Memory B cell (primary cell): ENCODE data around the gene TMPRSS13.
"Not testable (repeated sequence)": the region's sequence is repeated elsewhere in the genome, so short reads cannot be mapped to it uniquely, and the experiment has no call there.

Source experiments
- ATAC-seq: fragments of 150-1000 bp; cut with Tn5 transposase; 2 replicates; pipeline ENCODE4 v1.10.0; 2021; ENCODE audit warnings: low read depth, mild to moderate bottlenecking, moderate library complexity
- DNase-seq, 2 donors: peaks; one replicate each; pipeline ENCODE4 v3.0.0; 2022; ENCODE audit warnings: low spot score in 2 of 2
- H3K27ac Mint-ChIP-seq: one replicate; pipeline ENCODE4 v1.8.0; 2022; ENCODE audit warnings: mild to moderate bottlenecking, moderate library complexity, mixed read lengths
- H3K27me3 Mint-ChIP-seq: one replicate; pipeline ENCODE4 v1.8.0; 2022; ENCODE audit warnings: mixed read lengths
- H3K36me3 Mint-ChIP-seq: one replicate; pipeline ENCODE4 v1.8.0; 2022; ENCODE audit warnings: mild to moderate bottlenecking, mixed read lengths
- H3K4me1 Mint-ChIP-seq: one replicate; pipeline ENCODE4 v1.8.0; 2022; ENCODE audit warnings: mixed read lengths
- H3K4me3 Mint-ChIP-seq: one replicate; pipeline ENCODE4 v1.8.0; 2022; ENCODE audit warnings: mild to moderate bottlenecking, moderate library complexity, mixed read lengths
- H3K9me3 Mint-ChIP-seq: one replicate; pipeline ENCODE4 v1.8.0; 2022; ENCODE audit warnings: mixed read lengths

Gene TMPRSS13

GRCh38 chr11:117929142-117929915 is at the start of gene TMPRSS13:
Gene TMPRSS13, minus strand, starts transcription at chr11:117929402. Its CDS starts 95 bp downstream, at chr11:117929307.
- Mint-ChIP-seq H3K36me3 (no peaks in the 10 kb centered on the region), H3K27ac (no peak within 1 kb of the TSS), H3K4me1 (peaks cover 13% of the 10 kb centered on the region), H3K27me3 (no peaks in the 10 kb centered on the region), H3K4me3 (no peak within 1 kb of the TSS), H3K9me3 (no peaks in the 10 kb centered on the region)
- ATAC-seq, result no peak
- DNase-seq, result no peak

- peaks cover 1% of the 10 kb centered on the region for H3K9me3 Mint-ChIP-seq
- H3K27ac Mint-ChIP-seq, result peak overlapping the region; percentile 97
- ATAC-seq, result no peak
- H3K4me3 Mint-ChIP-seq, result no peak overlapping the region
- H3K4me1 Mint-ChIP-seq, result peaks cover 22% of the 10 kb centered on the region
- no peak for DNase-seq
- H3K36me3 Mint-ChIP-seq, result peaks cover 7% of the 10 kb centered on the region
- H3K27me3 Mint-ChIP-seq, result no peaks in the 10 kb centered on the region
Observed at GRCh38 chr11:117978991-117979390, 49.8 kb upstream of the TMPRSS13 start.

GRCh38 chr11:117978291-117978910 is 49.2 kb upstream of the TMPRSS13 start:
- DNase-seq, H3K27ac Mint-ChIP-seq, H3K36me3 Mint-ChIP-seq, H3K4me3 Mint-ChIP-seq, ATAC-seq, H3K27me3 Mint-ChIP-seq, H3K9me3 Mint-ChIP-seq: not testable (repeated sequence)
- H3K4me1 Mint-ChIP-seq, result peaks cover 20% of the 10 kb centered on the region

- not testable (repeated sequence) for H3K9me3 Mint-ChIP-seq, H3K36me3 Mint-ChIP-seq, ATAC-seq, H3K4me3 Mint-ChIP-seq, H3K27me3 Mint-ChIP-seq, H3K27ac Mint-ChIP-seq, DNase-seq
- H3K4me1 Mint-ChIP-seq, result peaks cover 21% of the 10 kb centered on the region
Observed at GRCh38 chr11:117977612-117978264, 48.5 kb upstream of the TMPRSS13 start.

GRCh38 chr11:117977029-117977428 is 47.8 kb upstream of the TMPRSS13 start:
- H3K4me1 Mint-ChIP-seq, result peaks cover 23% of the 10 kb centered on the region
- H3K27me3 Mint-ChIP-seq, result no peaks in the 10 kb centered on the region
- ATAC-seq, result no peak
- DNase-seq, result no peak
- peaks cover 7% of the 10 kb centered on the region for H3K36me3 Mint-ChIP-seq
- H3K9me3 Mint-ChIP-seq, result no peaks in the 10 kb centered on the region
- H3K4me3 Mint-ChIP-seq, result no peak overlapping the region
- H3K27ac Mint-ChIP-seq, result no peak overlapping the region

GRCh38 chr11:117976445-117976844 is 47.2 kb upstream of the TMPRSS13 start:
- no peaks in the 10 kb centered on the region for H3K27me3 Mint-ChIP-seq
- DNase-seq (no peak), ATAC-seq (no peak)
- peaks cover 20% of the 10 kb centered on the region for H3K4me1 Mint-ChIP-seq
- H3K36me3 Mint-ChIP-seq, result peaks cover 7% of the 10 kb centered on the region
- no peaks in the 10 kb centered on the region for H3K9me3 Mint-ChIP-seq
- no peak overlapping the region for H3K27ac Mint-ChIP-seq
- no peak overlapping the region for H3K4me3 Mint-ChIP-seq

- ATAC-seq, result no peak
- Mint-ChIP-seq H3K4me3 (peak overlapping the region; percentile 28), H3K4me1 (peaks cover 23% of the 10 kb centered on the region)
Observed at GRCh38 chr11:117973503-117973860, 44.3 kb upstream of the TMPRSS13 start.

GRCh38 chr11:117972629-117973502 is 43.7 kb upstream of the TMPRSS13 start:
- no peaks in the 10 kb centered on the region for H3K9me3 Mint-ChIP-seq
- H3K27ac Mint-ChIP-seq, result peak overlapping the region; percentile 29
- H3K36me3 Mint-ChIP-seq, result peaks cover 7% of the 10 kb centered on the region
- peaks cover 23% of the 10 kb centered on the region for H3K4me1 Mint-ChIP-seq
- no peaks in the 10 kb centered on the region for H3K27me3 Mint-ChIP-seq
- no peak for DNase-seq
- no peak for ATAC-seq
- peak overlapping the region; percentile 28 for H3K4me3 Mint-ChIP-seq

More at GRCh38 chr11:117973503-117973860, 44.3 kb upstream of the TMPRSS13 start:
- Mint-ChIP-seq H3K27me3 (no peaks in the 10 kb centered on the region), H3K36me3 (peaks cover 7% of the 10 kb centered on the region), H3K9me3 (no peaks in the 10 kb centered on the region), H3K27ac (peak overlapping the region; percentile 29)
- DNase-seq, result no peak

- Mint-ChIP-seq H3K36me3 (peaks cover 1% of the 10 kb centered on the region), H3K27me3 (no peaks in the 10 kb centered on the region), H3K4me1 (peaks cover 23% of the 10 kb centered on the region), H3K27ac (no peak overlapping the region), H3K9me3 (no peaks in the 10 kb centered on the region), H3K4me3 (no peak overlapping the region)
- ATAC-seq (no peak), DNase-seq (no peak)
Observed at GRCh38 chr11:117972044-117972443, 42.8 kb upstream of the TMPRSS13 start.

GRCh38 chr11:117970400-117971024 is 41.3 kb upstream of the TMPRSS13 start:
- no peaks in the 10 kb centered on the region for H3K9me3 Mint-ChIP-seq
- no peak for DNase-seq
- ATAC-seq, result peak; percentile 64

GRCh38 chr11:117969160-117969991 is 40.2 kb upstream of the TMPRSS13 start:
- Mint-ChIP-seq H3K4me1 (peaks cover 23% of the 10 kb centered on the region), H3K27ac (no peak overlapping the region)

More at GRCh38 chr11:117970400-117971024, 41.3 kb upstream of the TMPRSS13 start:
- Mint-ChIP-seq H3K27me3 (no peaks in the 10 kb centered on the region), H3K27ac (peak overlapping the region; percentile 78), H3K4me1 (peaks cover 23% of the 10 kb centered on the region), H3K36me3 (no peaks in the 10 kb centered on the region), H3K4me3 (no peak overlapping the region)

GRCh38 chr11:117966908-117967307 is 37.7 kb upstream of the TMPRSS13 start:
- ATAC-seq (no peak), DNase-seq (no peak)
- Mint-ChIP-seq H3K27ac (no peak overlapping the region), H3K9me3 (peaks cover 2% of the 10 kb centered on the region), H3K4me1 (peaks cover 15% of the 10 kb centered on the region), H3K4me3 (no peak overlapping the region), H3K36me3 (no peaks in the 10 kb centered on the region), H3K27me3 (no peaks in the 10 kb centered on the region)

More at GRCh38 chr11:117969160-117969991, 40.2 kb upstream of the TMPRSS13 start:
- no peak overlapping the region for H3K4me3 Mint-ChIP-seq
- ATAC-seq (no peak), DNase-seq (no peak)
- no peaks in the 10 kb centered on the region for H3K9me3 Mint-ChIP-seq
- no peaks in the 10 kb centered on the region for H3K27me3 Mint-ChIP-seq
- no peaks in the 10 kb centered on the region for H3K36me3 Mint-ChIP-seq
